H1 (cell line): ENCODE results near the gene CYB5R3. TPM values are rescaled to one million over a fixed set of nuclear protein-coding genes. Genes with fewer than 3 reads are reported as not detected.

Experiments used
- CHD2 ChIP-seq: IDR thresholded peaks from 2 replicates; pipeline ENCODE4 v1.6.1; 2012; ENCODE audit warnings: low read length, improper control_type of control experiment
- KDM5A ChIP-seq: fragments of 200-600 bp; IDR thresholded peaks from 2 replicates; pipeline ENCODE4 v1.7.1; 2012; ENCODE audit warnings: mild to moderate bottlenecking, low read length, inconsistent platforms, mixed read lengths
- MAFK ChIP-seq: IDR thresholded peaks from 2 replicates; pipeline ENCODE4 v1.6.1; 2012; ENCODE audit warnings: low read depth, mild to moderate bottlenecking, improper control_type of control experiment, low read length
- POLR2A ChIP-seq, 2 experiments: IDR thresholded peaks; 1 replicate in 1 of 2; 2 replicates in 1 of 2; pipeline ENCODE4 v1.6.1; 2011; ENCODE audit warnings: low read depth in 2 of 2, low read length in 2 of 2, mild to moderate bottlenecking in 2 of 2; ENCODE audit errors: control extremely low read depth in 1 of 2
- SIRT6 ChIP-seq: IDR thresholded peaks from one replicate; pipeline ENCODE4 v1.7.1; 2012; ENCODE audit warnings: low read length, inconsistent platforms
- SP2 ChIP-seq: IDR thresholded peaks from 2 replicates; pipeline ENCODE4 v1.6.1; 2012; ENCODE audit warnings: mild to moderate bottlenecking, low read length, inconsistent platforms
- SP4 ChIP-seq: IDR thresholded peaks from 2 replicates; pipeline ENCODE4 v1.6.1; 2012; ENCODE audit warnings: low read length, inconsistent platforms
- SRF ChIP-seq: IDR thresholded peaks from 2 replicates; pipeline ENCODE4 v1.6.1; 2011; ENCODE audit warnings: mild to moderate bottlenecking, low read depth, low read length, moderate library complexity
- YY1 ChIP-seq: IDR thresholded peaks from 2 replicates; pipeline ENCODE4 v1.6.1; 2011; ENCODE audit warnings: low read depth, mild to moderate bottlenecking, low read length
- polyA plus RNA-seq, 7 experiments: library from polyadenylated mRNA; depleted of rRNA in 3 of 7; stranded (reverse) in 5 of 7; unstranded in 2 of 7; fragments of >200 nt in 5 of 7; fragments of 200-250 nt in 2 of 7; gene quantifications; 1 replicate in 5 of 7; 2 replicates in 1 of 7; 4 replicates in 1 of 7; pipeline versions ENCODE4 v1.2.1 to v1.2.3, GENCODE V29; 2011 to 2013; ENCODE audit warnings: missing spikeins in 2 of 7, mixed read lengths in 2 of 7
- total RNA-seq: library from RNA; stranded (reverse); fragmentation: NEBNext Ultra II Directional; extraction: Animal tissue kit (Norgen Biotek cat#: 25700); gene quantifications from 2 replicates; pipeline ENCODE4 v1.2.1, GENCODE V29; 2021
- TF ChIP-seq, protein P1 (sequence below): fragments of 300-600 bp; sonication (generic); IDR thresholded peaks from 2 replicates; pipeline ENCODE4 v1.7.1; 2012; ENCODE audit warnings: low read length, moderate library complexity, mild to moderate bottlenecking, inconsistent platforms; ENCODE audit not compliant: insufficient replicate concordance
- TF ChIP-seq, protein P2 (sequence below): IDR thresholded peaks from 2 replicates; pipeline ENCODE4 v1.6.1; 2012; ENCODE audit warnings: inconsistent platforms
- TF ChIP-seq, protein P3 (sequence below): IDR thresholded peaks from 2 replicates; pipeline ENCODE4 v1.6.1; 2012; ENCODE audit warnings: inconsistent platforms

CYB5R3 gene
- total and polyA plus RNA-seq, 2 of the 8 experiments (the other 6 are each of a cell fraction or from before 2014, with no cell fraction given), result 75.3 to 113 TPM

DNA sequence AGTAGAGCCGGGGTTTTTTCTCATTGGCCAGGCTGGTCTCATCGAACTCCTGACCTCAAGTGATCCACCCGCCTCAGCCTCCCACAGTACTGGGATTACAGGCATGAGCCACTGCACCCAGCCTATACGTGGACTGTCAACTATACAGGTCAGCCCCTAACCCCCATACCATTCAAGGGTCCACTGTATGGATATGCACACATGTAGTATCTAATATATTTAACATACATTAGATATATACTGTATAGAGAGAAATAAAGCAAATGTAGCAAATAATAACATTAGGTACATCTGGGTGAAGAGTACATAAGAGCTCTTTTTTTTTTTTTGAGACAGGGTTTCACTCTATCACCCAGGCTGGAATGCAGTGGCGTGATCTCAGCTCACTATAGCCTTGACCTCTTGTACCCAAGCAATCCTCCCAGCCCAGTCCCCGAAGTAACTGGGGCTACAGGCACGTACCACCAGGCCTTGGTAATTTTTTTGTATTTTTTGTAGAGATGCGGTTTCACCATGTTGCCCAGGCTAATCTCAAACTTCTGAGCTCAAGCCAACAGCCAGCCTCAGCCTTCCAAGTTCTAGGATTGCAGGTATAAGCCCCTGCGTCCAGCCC lies 7.3 kb downstream of the CYB5R3 start (continued):
- TF ChIP-seq, protein P1, sequence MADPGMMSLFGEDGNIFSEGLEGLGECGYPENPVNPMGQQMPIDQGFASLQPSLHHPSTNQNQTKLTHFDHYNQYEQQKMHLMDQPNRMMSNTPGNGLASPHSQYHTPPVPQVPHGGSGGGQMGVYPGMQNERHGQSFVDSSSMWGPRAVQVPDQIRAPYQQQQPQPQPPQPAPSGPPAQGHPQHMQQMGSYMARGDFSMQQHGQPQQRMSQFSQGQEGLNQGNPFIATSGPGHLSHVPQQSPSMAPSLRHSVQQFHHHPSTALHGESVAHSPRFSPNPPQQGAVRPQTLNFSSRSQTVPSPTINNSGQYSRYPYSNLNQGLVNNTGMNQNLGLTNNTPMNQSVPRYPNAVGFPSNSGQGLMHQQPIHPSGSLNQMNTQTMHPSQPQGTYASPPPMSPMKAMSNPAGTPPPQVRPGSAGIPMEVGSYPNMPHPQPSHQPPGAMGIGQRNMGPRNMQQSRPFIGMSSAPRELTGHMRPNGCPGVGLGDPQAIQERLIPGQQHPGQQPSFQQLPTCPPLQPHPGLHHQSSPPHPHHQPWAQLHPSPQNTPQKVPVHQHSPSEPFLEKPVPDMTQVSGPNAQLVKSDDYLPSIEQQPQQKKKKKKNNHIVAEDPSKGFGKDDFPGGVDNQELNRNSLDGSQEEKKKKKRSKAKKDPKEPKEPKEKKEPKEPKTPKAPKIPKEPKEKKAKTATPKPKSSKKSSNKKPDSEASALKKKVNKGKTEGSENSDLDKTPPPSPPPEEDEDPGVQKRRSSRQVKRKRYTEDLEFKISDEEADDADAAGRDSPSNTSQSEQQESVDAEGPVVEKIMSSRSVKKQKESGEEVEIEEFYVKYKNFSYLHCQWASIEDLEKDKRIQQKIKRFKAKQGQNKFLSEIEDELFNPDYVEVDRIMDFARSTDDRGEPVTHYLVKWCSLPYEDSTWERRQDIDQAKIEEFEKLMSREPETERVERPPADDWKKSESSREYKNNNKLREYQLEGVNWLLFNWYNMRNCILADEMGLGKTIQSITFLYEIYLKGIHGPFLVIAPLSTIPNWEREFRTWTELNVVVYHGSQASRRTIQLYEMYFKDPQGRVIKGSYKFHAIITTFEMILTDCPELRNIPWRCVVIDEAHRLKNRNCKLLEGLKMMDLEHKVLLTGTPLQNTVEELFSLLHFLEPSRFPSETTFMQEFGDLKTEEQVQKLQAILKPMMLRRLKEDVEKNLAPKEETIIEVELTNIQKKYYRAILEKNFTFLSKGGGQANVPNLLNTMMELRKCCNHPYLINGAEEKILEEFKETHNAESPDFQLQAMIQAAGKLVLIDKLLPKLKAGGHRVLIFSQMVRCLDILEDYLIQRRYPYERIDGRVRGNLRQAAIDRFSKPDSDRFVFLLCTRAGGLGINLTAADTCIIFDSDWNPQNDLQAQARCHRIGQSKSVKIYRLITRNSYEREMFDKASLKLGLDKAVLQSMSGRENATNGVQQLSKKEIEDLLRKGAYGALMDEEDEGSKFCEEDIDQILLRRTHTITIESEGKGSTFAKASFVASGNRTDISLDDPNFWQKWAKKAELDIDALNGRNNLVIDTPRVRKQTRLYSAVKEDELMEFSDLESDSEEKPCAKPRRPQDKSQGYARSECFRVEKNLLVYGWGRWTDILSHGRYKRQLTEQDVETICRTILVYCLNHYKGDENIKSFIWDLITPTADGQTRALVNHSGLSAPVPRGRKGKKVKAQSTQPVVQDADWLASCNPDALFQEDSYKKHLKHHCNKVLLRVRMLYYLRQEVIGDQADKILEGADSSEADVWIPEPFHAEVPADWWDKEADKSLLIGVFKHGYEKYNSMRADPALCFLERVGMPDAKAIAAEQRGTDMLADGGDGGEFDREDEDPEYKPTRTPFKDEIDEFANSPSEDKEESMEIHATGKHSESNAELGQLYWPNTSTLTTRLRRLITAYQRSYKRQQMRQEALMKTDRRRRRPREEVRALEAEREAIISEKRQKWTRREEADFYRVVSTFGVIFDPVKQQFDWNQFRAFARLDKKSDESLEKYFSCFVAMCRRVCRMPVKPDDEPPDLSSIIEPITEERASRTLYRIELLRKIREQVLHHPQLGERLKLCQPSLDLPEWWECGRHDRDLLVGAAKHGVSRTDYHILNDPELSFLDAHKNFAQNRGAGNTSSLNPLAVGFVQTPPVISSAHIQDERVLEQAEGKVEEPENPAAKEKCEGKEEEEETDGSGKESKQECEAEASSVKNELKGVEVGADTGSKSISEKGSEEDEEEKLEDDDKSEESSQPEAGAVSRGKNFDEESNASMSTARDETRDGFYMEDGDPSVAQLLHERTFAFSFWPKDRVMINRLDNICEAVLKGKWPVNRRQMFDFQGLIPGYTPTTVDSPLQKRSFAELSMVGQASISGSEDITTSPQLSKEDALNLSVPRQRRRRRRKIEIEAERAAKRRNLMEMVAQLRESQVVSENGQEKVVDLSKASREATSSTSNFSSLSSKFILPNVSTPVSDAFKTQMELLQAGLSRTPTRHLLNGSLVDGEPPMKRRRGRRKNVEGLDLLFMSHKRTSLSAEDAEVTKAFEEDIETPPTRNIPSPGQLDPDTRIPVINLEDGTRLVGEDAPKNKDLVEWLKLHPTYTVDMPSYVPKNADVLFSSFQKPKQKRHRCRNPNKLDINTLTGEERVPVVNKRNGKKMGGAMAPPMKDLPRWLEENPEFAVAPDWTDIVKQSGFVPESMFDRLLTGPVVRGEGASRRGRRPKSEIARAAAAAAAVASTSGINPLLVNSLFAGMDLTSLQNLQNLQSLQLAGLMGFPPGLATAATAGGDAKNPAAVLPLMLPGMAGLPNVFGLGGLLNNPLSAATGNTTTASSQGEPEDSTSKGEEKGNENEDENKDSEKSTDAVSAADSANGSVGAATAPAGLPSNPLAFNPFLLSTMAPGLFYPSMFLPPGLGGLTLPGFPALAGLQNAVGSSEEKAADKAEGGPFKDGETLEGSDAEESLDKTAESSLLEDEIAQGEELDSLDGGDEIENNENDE, result no peak
- no peak for TF ChIP-seq CHD2
- TF ChIP-seq KDM5A, result no peak
- TF ChIP-seq, protein P2, sequence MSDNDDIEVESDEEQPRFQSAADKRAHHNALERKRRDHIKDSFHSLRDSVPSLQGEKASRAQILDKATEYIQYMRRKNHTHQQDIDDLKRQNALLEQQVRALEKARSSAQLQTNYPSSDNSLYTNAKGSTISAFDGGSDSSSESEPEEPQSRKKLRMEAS, result no peak
- no peak for TF ChIP-seq YY1
- TF ChIP-seq SP2, result no peak
- no peak for TF ChIP-seq SIRT6
- TF ChIP-seq MAFK, result no peak
- TF ChIP-seq, protein P3, sequence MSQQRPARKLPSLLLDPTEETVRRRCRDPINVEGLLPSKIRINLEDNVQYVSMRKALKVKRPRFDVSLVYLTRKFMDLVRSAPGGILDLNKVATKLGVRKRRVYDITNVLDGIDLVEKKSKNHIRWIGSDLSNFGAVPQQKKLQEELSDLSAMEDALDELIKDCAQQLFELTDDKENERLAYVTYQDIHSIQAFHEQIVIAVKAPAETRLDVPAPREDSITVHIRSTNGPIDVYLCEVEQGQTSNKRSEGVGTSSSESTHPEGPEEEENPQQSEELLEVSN, result no peak
- TF ChIP-seq SRF, result no peak
- TF ChIP-seq SP4, result no peak
- TF ChIP-seq POLR2A (IDR thresholded peaks at IDR 0.05; ENCODE audit: control extremely low read depth in 1 of 2, low read depth in 2 of 2, low read length in 2 of 2), result no peak
